GM12878 (cell line): ENCODE data around the gene BEGAIN. TPM values are rescaled to one million over a fixed set of nuclear protein-coding genes. Genes with fewer than 3 reads are reported as not detected.

Experiments used
- ATAC-seq: fragments of 200-7000 bp; cut with Tn5 transposase; 3 replicates; pipeline ENCODE4 v1.9.1; 2020; ENCODE audit warnings: mild to moderate bottlenecking, moderate library complexity
- BruUV-seq: library from RNA; stranded (reverse); fragments of 400-500 nt; replicated peaks from 2 replicates; lab custom pipeline; 2021; lab: Mats Ljungman, UMichigan
- CTCF ChIA-PET: fragments of 300-600 bp; sonication (Branson Sonifier 250); formaldehyde crosslinking; extraction: SDS; loops from one replicate; lab custom pipeline; 2021; ENCODE audit warnings: inconsistent platforms; lab: Yijun Ruan, JAX
- POLR2A ChIA-PET: fragments of 350-600 bp; formaldehyde crosslinking; extraction: SDS; loops from one replicate; lab custom pipeline; 2021; ENCODE audit warnings: inconsistent platforms; lab: Charles Lee
- RAD21 ChIA-PET: fragments of 300-600 bp; sonication (Branson Sonifier 250); formaldehyde crosslinking; loops from one replicate; lab custom pipeline; 2023; ENCODE audit warnings: antibody characterized with exemption; ENCODE audit not compliant: unreplicated experiment; lab: Charles Lee
- SMC1A ChIA-PET: fragments of 300-600 bp; sonication (Branson Sonifier 250); formaldehyde crosslinking; loops from one replicate; lab custom pipeline; 2023; ENCODE audit not compliant: unreplicated experiment, uncharacterized antibody; lab: Charles Lee
- DNase-seq: peaks from one replicate; pipeline ENCODE4 v3.0.0-alpha.2; 2011; ENCODE audit warnings: low read depth, low spot score
- FAIRE-seq: peaks from 3 replicates; lab custom pipeline; 2011; peaks lifted over from hg19 to GRCh38; lab: Jason Lieb, UNC
- H2AFZ ChIP-seq: 2 replicates; pipeline ENCODE4 v1.6.0; 2011; ENCODE audit warnings: low read depth, low read length, control low read depth; ENCODE audit not compliant: control insufficient read depth
- H3K27ac ChIP-seq: 2 replicates; pipeline ENCODE4 v1.5.1; 2011; ENCODE audit warnings: control low read depth; ENCODE audit not compliant: control insufficient read depth, insufficient read depth
- H3K27me3 ChIP-seq, 2 experiments: replicated peaks in 1 of 2; 2 replicates each; pipeline versions ENCODE4 v1.6.0 to v1.6.1; 2011; ENCODE audit warnings: low read length in 1 of 2; ENCODE audit not compliant: control insufficient read depth in 2 of 2, insufficient read depth in 2 of 2
- H3K36me3 ChIP-seq, 2 experiments: 2 replicates each; pipeline ENCODE4 v1.5.1; 2011; ENCODE audit warnings: low read length in 1 of 2; ENCODE audit not compliant: control insufficient read depth in 2 of 2, insufficient read depth in 2 of 2
- H3K4me1 ChIP-seq: 2 replicates; pipeline ENCODE4 v1.6.1; 2011; ENCODE audit warnings: mild to moderate bottlenecking, low read length, moderate library complexity, mixed read lengths; ENCODE audit not compliant: control insufficient read depth, insufficient read depth
- H3K4me2 ChIP-seq: 2 replicates; pipeline ENCODE4 v1.6.0; 2011; ENCODE audit warnings: control low read depth; ENCODE audit not compliant: control insufficient read depth, insufficient read depth
- H3K4me3 ChIP-seq: fragments of 200-600 bp; sonication (generic); 2 replicates; pipeline ENCODE4 v1.5.1; 2016
- H3K79me2 ChIP-seq: 2 replicates; pipeline ENCODE4 v1.6.0; 2011; ENCODE audit warnings: low read length; ENCODE audit not compliant: control insufficient read depth, insufficient read depth
- H3K9ac ChIP-seq: 2 replicates; pipeline ENCODE4 v1.8.0; 2011; ENCODE audit warnings: low read length, control low read depth, mixed read lengths; ENCODE audit not compliant: control insufficient read depth, insufficient read depth
- H3K9me3 ChIP-seq: replicated peaks from 3 replicates; pipeline ENCODE4 v1.5.1; 2011; ENCODE audit warnings: mild to moderate bottlenecking, low read length; ENCODE audit not compliant: control insufficient read depth, insufficient read depth
- H4K20me1 ChIP-seq: 2 replicates; pipeline ENCODE4 v1.6.0; 2011; ENCODE audit not compliant: control insufficient read depth, insufficient read depth
- ATF2 ChIP-seq: IDR thresholded peaks from 2 replicates; pipeline ENCODE4 v1.6.1; 2012; ENCODE audit warnings: low read length, inconsistent platforms
- ATF7 ChIP-seq: fragments of 450-650 bp; IDR thresholded peaks from 2 replicates; pipeline ENCODE4 v1.6.1; 2016; ENCODE audit warnings: low read depth, mild to moderate bottlenecking
- CBFB ChIP-seq: IDR thresholded peaks from 2 replicates; pipeline ENCODE4 v1.6.1; 2016; ENCODE audit warnings: antibody characterized with exemption, low read depth
- ELK1 ChIP-seq: IDR thresholded peaks from 2 replicates; pipeline ENCODE4 v1.6.1; 2012; ENCODE audit warnings: low read depth, low read length, improper control_type of control experiment
- NFYA ChIP-seq: IDR thresholded peaks from 2 replicates; pipeline ENCODE4 v1.6.1; 2011; ENCODE audit warnings: low read depth, mild to moderate bottlenecking, low read length, improper control_type of control experiment, borderline replicate concordance
- PML ChIP-seq: IDR thresholded peaks from 2 replicates; pipeline ENCODE4 v1.6.1; 2012; ENCODE audit warnings: low read length, inconsistent platforms
- RCOR1 ChIP-seq: conservative IDR thresholded peaks from 2 replicates; pipeline ENCODE4 v1.6.1; 2012; ENCODE audit warnings: low read depth, low read length, improper control_type of control experiment
- SP1 ChIP-seq: IDR thresholded peaks from one replicate; pipeline ENCODE4 v1.6.1; 2011; ENCODE audit warnings: low read depth, low read length
- WGBS: methylation state at CpG from one replicate; pipeline ENCODE4 v1.1.6; 2016; ENCODE audit warnings: low lambda C conversion rate; ENCODE audit not compliant: insufficient replicate concordance, insufficient coverage; ENCODE audit errors: missing lambda C conversion rate; 5-methylcytosine and 5-hydroxymethylcytosine counted together
- in situ Hi-C: fragments of 300-500 bp; cut with MboI; formaldehyde crosslinking; loops from 9 replicates; pipeline ENCODE4 v1.14.3; 2018; ENCODE audit warnings: mixed read lengths
- intact Hi-C: fragments of 100-400 bp; cut with micrococcal nuclease; formaldehyde crosslinking; loops from one replicate; pipeline ENCODE4 v1.14.2; 2022; ENCODE audit not compliant: unreplicated experiment
- polyA plus RNA-seq, 11 experiments: library from polyadenylated mRNA; depleted of rRNA in 4 of 11; unstranded in 6 of 11; stranded (reverse) in 5 of 11; fragments of >200 nt; fragmentation: Nextera tagmentation in 4 of 11; fragmentation: Illumina TruSeq in 1 of 11; extraction: Ambion mirVana in 4 of 11; extraction: Trizol in 1 of 11; gene quantifications; 1 replicate in 1 of 11; 2 replicates in 10 of 11; pipeline versions ENCODE4 v1.2.1 to v1.2.3, GENCODE V29; 2011 to 2016; ENCODE audit warnings: inconsistent platforms in 2 of 11, missing spikeins in 2 of 11, low read depth in 1 of 11
- total RNA-seq, 4 experiments: library from RNA; depleted of rRNA in 3 of 4; stranded (reverse); fragments of >200 nt in 3 of 4; fragmentation: Illumina TruSeq in 1 of 4; extraction: Trizol in 1 of 4; gene quantifications; 2 replicates each; pipeline versions ENCODE4 v1.2.1 to v1.2.3, GENCODE V29; 2013 to 2021
- TF ChIP-seq, protein P1 (sequence below): fragments of 450-650 bp; IDR thresholded peaks from 2 replicates; pipeline ENCODE4 v1.6.1; 2017; ENCODE audit warnings: low read depth, mild to moderate bottlenecking, moderate library complexity

BEGAIN gene
- total and polyA plus RNA-seq, 10 of the 15 experiments (the other 5 are each of a cell fraction or from before 2014, with no cell fraction given): 0.01 to 0.31 (median 0.06) TPM; not detected in 5

GRCh38 chr14:100609941-100610391 lies 22.7 kb upstream of the BEGAIN start (continued):
- TF ChIP-seq NFYA (no peak), ATF7 (no peak)

DNA sequence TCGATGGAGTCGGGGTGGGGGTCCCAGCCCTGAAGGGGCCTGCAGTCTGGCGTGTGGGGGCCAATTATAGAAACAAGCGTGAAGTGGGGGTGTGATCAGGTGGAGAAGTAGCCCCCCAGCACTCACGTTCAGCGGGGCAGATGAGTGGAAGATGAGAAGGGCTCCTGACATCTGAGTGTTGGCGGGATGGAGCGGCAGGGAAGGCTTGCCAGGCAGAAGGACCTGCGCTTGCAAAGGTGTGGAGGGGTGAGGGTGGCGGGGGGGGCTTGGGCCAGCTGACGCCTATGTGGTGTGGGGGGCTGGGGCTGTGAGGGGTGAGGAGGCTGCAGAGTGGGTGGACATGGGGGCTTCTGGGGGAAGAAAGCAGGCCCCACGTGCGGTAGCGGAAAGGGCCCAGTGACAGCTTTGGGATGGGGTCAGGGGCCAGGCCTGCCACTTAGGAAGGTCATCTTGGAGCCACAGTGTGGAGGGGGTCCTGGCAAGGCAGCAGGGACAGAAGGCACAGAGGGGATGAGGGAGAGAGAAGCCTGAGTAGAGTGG lies 22.2 kb upstream of the BEGAIN start:
- Histone ChIP-seq H2AFZ (no peak overlapping the region), H4K20me1 (no peaks in the 10 kb centered on the region), H3K79me2 (no peaks in the 10 kb centered on the region), H3K4me3 (no peak overlapping the region), H3K9ac (no peak overlapping the region), H3K36me3 (no peaks in the 10 kb centered on the region), H3K9me3 (no peaks in the 10 kb centered on the region), H3K4me1 (no peaks in the 10 kb centered on the region), H3K27me3 (no peaks in the 10 kb centered on the region), H3K27ac (no peak overlapping the region), H3K4me2 (no peak overlapping the region)
- ChIA-PET CTCF (interaction anchor here (0.6 kb wide), 1 partner anchor 99 kb away, joined by 4 read pairs; no protein-coding TSS in a partner anchor), POLR2A (no interaction called here), RAD21 (no interaction called here), SMC1A (no interaction called here)
- intact Hi-C loops (no loop called here), in situ Hi-C loops (no loop called here)
- 40% methylated on average over 9 of the region's 14 CpGs for WGBS
- no peak for ATAC-seq
- TF ChIP-seq, protein P1, sequence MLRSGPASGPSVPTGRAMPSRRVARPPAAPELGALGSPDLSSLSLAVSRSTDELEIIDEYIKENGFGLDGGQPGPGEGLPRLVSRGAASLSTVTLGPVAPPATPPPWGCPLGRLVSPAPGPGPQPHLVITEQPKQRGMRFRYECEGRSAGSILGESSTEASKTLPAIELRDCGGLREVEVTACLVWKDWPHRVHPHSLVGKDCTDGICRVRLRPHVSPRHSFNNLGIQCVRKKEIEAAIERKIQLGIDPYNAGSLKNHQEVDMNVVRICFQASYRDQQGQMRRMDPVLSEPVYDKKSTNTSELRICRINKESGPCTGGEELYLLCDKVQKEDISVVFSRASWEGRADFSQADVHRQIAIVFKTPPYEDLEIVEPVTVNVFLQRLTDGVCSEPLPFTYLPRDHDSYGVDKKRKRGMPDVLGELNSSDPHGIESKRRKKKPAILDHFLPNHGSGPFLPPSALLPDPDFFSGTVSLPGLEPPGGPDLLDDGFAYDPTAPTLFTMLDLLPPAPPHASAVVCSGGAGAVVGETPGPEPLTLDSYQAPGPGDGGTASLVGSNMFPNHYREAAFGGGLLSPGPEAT: no peak
- no peak for TF ChIP-seq ATF2
- no peak for TF ChIP-seq RCOR1
- no peak for TF ChIP-seq CBFB
- no peak for TF ChIP-seq SP1
- TF ChIP-seq ELK1: no peak
- no peak for TF ChIP-seq PML
- TF ChIP-seq NFYA: no peak
- no TSS peak for BruUV-seq
- no peak for FAIRE-seq
- DNase-seq: no peak
